SHP77 (cell line): Measurements from ENCODE around the gene EPB41L4A.
A peak's percentile ranks its signal among the peaks of the same experiment; 100 is the strongest.

ENCODE experiments used
- DNase-seq, 2 experiments: peaks; one replicate each; lab custom pipeline; 2025; lab: John Stamatoyannopoulos, UW

Gene EPB41L4A

DNA sequence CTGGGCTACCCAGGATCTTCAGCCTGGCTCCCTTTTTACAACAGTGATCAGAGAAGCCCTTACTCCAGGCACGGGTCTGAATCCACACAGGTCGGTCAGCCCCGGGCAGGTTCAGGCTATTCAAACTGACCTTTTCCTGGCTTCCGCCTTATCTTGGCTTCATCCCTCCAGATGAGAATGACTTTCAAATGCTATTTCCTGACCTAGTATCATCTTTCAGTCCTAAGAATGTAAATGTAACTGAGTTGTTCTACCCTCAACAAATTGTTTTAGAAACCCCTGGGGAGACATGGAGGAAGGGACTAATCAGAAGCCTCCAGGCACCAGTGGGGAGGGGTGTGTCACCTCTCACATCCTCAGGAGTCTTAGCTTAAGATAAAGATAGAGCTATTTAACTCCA lies 213.2 kb downstream of the EPB41L4A start:
- DNase-seq = no peak

DNA sequence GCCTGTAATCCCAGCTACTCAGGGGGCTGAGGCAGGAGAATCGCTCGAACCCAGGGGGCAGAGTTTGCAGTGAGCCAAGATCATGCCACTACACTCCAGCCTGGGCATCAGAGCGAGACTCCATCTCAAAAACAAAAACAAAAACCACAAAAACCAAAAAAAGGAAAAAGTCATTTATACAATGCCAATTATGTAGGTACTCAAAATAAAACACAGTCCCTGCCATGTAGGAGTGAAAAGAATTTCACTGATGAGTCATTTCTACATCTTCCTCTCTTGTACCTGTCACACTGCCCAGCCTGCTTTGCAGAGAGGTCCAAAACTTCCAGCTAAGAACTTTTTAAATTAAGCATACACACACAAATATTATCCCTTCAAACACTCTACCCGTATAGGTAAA lies 215.8 kb downstream of the EPB41L4A start:
- no peak for DNase-seq

DNA sequence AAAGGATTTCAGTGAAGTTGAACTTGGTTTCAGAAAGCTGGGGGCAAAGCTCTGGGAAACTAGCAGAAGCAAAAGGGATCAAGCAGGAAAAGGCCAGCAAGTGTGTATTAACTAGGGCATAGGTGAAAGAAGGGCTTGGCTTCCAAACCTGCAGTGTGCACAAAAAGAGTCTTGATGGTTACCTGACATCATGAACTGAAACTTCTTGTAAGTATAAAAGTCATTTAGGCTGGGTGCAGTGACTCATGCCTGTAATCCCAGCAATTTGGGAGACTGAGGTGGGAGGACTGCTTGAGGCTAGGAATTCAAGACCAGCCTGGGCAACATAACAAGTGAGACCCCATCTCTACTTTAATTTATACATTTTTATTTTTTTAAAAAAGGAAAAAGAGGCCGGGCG lies 216.4 kb downstream of the EPB41L4A start:
- DNase-seq = no peak

DNA sequence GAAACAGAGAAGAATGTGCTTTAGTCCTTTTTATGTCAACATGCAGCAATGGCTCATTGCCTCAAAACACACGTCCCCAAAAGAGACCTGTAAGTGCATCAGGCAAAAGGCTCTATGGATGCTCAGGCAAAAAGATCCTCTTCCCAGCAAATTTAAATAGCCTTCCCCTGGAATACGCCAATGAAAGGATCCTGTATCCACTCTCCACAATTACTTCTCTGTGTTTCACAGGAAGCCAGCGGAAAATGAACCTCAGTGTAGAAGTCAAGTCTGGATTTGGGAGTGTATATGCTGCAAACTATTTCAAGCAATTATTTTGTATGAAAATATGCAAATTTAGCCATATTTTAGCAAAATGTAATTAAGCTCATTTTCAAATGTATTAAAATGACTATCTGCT lies 217.9 kb downstream of the EPB41L4A start:
- DNase-seq = no peak

DNA sequence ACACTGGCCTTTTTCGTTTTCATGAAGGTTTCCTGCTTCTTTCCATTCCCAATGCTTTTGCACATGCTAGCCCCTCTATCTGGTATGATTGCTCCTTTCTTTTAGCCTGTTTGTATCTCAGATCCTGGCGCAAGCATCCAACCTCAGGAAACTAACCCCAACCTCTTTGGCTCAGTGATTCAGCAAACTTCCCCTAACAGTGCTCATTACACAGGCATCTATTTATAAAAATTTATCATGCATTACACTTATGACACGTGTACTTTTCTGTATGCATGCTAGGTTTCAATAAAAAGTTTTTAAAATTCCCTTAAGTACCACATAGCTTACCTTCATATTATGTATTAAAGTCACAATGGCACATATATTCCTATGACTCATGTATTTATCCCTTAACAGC lies 218.9 kb downstream of the EPB41L4A start:
- DNase-seq = no peak

DNA sequence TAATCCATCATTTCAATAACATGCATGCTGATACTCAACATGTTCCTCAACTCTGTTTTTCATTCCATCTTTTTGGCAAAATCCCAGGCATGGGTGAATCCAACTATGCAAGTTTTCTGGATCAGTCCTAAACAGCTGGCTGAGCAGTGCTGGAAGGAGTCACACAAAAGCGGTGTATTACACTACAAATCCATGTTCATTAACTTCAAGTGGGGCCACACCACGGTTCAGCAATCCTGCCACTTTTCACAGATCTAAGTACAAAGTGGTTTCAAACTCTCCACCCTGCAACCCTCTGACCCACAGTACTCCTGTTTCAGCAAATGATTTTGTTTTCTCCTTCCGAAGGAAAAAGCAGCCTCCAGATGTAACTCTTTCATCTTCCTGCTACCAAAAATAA lies 222.5 kb downstream of the EPB41L4A start:
- DNase-seq = no peak

DNA sequence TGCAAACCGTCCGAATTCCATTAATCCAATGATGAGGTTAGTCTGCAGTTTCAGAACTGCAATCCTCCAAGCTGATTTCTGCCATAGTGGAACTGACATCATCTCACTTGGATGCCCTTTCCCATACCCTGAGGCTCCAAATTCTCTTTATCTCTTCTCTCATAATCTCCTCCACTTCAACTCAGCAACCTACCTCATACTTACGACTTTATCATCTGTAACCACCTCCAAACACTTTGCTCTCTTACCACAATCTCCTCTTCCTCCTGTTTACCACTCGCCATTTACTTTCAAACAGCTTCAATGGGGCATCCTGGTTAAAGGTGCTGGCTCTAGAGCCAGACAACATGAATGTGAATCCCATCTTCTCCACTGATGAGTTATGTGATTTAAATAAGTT lies 223.2 kb downstream of the EPB41L4A start:
- no peak for DNase-seq

DNA sequence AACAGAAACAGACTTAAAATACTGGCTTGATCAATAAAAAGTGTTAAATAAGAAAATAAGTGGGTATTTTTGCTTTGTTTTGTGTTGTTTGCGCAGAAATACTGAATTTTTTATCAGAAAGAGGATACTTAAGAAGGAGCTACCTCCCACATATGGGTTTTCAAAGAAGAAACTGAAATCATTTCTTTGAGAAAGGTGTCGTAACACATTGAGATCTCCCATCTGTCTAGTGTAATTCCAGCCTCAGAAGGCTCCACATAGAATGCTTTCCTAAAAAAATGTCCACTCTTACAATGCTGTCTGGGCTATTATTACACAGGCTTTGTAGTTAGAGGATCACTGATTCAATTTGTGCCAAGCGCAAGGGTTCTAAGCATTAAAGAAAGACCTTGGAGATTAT lies 226.2 kb downstream of the EPB41L4A start:
- DNase-seq = no peak

DNA sequence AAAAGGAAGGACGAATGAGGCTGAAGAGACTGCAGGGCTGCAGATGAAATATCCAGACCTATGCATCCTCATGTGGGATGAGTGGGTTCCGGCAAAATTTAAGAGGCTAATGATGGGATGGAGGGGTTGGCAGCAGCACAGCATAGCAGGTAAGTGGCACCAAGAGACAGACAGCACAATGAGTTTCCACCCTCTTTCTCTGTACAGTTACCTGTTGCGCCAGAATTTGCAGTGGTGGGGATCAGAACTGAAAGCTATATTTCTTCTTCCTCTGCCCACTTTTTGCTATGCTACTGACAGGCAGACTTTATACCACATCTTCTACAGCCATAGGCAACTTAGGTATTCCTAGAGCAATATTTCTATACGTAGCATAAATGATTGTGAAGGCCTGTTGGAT lies 227.0 kb downstream of the EPB41L4A start:
- no peak for DNase-seq

DNA sequence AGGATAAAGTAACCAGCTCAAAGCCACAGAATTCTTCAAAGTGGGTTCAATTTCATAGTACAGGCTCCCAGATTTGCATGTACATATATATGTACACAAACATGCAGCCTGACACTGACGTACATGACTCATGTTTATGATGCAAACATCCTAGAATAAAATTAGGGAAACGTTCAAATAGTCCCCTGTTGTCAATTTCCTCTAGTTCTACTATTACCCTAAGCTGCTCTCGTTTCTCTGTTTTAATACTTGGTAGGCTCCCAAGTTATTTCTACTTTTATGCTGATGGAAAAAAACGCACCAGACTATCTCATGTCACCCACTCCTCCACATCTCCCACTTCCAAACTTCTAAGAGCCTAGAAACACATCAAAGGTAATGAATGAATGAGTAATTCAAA lies 229.7 kb downstream of the EPB41L4A start:
- no peak for DNase-seq

DNA sequence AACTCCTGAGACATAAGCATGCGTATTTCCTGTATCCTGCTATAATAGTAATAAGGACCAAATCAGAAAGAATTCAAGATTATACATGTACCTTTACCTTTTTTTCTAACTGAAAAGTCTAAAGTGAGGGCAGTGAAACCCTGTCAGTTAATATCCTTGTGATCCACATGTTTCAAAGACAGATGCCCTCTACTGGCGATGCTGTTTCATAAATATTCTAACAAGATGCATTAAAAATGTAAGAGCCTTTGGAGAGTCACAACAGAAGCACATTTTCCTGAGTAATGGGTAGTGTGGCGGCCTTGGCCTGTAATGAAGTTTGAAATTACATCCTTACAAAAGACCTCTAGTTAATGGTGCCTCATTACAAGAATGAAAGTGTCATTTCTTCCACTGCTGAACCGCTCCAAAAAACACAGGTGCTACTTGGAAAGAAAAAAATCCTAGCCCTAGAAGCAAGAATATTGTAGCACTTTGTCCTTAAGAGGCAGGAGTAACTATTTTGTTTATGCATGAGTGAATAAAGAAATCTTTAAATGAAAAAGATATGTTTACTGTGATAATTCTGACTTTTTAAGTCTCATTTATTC lies 232.6 kb downstream of the EPB41L4A start:
- DNase-seq = peak; percentile 28 to 56

DNA sequence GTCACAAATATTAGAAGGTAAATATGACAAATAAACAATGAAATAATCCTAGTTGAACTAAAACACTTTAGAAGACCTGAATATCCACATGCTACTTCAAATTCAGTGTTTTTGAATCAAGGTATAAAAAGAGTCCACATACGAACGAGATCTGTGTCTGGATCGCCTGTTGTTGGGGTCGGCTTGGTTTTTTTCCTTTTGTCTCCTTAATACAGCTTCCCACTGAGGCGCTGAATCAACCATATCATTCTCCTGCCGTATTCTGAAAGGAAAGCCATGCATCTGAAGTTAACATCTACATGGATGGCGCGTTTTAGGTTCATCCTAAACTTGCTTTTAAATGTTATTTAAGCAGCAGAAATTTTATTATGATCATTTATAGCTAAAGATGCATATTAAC lies 235.2 kb downstream of the EPB41L4A start:
- no peak for DNase-seq

DNA sequence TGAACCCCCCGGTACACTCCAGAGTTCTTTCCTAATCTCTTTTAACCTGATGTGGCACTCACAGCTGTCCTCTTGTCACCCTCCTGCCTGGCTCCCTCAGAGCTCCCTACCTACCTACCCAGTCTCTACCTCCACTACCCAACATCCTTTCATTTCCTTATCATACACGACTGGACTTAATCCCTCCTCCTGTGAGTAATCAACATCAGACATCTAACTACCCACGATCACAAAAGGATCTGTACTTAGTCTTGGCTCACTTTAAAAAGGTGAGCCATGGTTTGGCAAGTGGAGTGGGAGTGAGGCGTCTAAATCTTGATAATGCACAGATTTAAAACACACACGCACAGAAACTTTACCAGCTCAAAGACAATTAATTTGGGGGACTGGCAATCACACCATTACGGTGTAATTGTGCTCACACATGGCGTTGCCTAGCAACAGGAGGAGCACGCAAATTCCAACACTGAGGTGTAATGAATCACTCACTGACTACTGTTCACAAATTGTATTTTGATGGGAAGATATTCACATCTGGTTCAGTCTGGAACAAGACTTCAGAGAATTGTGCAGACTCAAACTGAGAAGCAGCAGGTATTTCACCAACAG lies 235.9 kb downstream of the EPB41L4A start:
- DNase-seq = no peak

DNA sequence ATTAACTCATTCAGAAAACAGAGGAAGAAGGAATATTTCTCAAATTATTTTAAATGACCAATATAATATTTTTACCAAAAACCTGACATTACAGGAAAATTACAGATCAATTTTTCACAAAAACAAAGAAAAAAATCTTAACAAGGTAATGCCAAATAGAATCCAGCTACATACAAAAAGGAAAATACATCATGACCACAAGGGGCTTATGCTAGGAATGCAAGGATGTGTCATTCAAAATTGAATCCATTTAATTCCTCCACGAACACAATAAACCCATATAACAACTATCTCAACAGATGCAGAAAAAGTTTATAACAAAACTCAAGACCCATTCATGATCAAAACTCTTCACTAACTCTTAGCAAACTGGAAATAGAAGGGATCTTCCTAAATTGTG lies 239.8 kb downstream of the EPB41L4A start:
- DNase-seq = no peak

DNA sequence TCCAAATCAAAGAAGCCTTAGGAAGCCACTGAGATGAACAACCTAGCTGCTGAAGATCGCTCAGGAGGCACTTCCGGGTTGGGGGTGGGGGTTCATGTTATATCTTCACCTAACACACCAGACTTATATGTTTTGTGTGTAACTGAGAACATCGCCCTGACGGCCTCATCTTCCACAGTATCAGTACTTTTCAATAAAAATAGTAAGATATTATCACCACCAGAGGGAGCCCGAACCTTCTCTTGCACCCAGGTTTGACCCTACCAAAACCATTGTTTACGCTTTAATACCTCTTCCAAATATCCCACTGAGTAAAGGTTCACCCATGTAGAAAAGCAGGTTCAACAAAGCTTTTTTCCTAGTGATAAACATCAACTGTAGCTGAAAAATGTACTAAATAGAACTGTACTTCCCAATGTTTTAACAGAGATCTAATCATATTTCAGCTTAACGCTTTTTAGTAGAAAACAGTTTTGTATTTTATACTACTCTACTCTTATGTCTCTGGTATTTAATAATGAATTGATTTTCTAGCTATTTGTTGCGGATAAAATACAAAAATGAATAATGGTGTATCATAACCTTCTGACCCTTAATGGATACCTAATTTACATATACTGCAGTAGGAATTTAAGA lies 244.0 kb downstream of the EPB41L4A start:
- peak; percentile 50 to 57 for DNase-seq

DNA sequence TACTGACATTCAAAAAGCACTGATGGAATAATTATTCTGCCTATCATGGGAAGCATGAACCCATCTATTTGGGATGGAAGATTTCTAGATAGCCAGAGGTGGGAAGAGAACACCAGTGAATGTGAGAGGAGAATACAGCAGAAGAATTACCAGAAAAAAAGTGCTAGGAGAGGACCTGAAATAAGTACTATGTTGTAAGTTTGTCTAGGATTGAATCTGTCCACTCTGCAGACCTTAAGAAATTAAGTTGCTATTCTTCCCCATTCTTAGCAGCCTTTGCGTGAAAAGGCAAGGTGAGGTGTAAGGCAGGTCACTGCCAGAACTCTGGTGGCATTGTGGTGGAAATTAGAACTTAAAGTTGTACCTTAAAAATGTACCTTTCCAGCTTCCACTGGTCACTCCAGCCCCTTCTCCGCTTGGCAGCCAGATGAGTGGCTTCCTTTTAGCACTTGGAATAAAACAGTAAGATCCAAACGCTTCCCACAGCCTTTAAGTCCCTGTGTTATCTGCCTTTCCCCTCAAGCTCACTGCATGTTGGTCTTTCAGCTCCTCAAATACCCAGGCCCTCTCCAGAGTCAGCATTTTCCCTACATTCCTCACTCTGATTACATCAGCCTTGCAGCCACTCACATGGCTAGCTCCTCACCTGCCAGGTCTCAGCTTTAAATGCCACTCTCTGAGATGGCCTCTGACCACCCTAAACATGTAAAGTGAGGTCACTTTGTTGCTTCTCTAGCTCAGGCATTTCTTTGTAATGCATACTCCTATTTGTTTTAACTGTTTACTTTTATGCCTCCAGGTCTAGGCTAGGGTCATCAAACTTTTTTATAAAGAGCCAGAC lies 253.0 kb downstream of the EPB41L4A start:
- DNase-seq = no peak

DNA sequence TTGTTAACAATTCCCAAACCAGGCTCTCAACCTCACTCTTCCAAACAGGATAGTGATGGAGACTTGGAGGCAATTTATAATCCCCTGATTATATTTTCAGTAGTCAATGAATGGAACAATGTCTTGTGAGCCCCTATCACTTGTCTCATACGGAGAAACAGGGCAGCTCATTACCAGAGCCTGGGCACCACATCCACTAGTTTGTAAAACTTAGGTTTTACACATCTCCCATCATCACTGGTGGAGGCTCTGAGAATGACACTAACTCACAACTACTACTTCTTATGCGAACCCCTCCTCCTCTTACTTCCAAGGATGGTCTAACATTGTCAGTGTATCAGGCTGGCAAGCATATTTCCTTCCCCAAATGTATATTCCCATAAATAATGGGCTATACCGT lies 253.7 kb downstream of the EPB41L4A start:
- DNase-seq = no peak

DNA sequence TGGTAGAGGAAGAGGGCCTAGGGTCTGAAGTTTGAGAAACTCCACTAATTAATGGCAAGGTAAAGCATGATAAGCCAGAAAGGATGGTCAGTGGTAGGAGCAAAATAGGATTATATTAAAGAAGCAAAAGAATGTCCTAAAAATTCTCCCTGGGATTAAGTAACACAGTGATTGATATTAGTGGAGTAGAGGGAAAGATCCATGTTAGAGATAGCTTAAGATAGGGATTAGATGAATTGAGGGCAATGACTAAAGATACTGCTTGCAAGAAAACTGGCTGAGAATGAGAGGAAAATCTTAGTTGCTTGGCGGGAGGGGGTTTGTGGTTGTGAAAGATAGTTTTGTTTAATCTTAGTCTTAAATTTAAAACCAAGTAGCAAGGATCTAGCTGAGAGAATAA lies 255.6 kb downstream of the EPB41L4A start:
- no peak for DNase-seq

DNA sequence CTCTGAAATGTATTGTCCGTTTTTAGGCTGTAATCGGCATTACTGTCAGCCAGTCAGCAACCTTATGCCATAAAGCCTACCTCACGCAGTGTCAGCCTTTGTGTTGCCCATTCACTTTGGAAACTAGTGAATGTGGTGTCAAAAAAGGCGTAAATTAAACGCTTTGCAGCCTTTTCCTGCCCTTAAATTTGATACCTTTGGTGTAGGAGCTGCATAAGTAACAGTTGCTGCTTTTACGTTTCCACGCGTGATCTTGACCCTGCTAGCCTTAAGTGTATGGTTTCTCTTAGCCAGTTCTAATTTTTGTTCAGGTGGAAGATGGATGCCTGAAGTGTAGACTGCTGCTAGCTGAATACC lies 257.7 kb downstream of the EPB41L4A start:
- DNase-seq = no peak

DNA sequence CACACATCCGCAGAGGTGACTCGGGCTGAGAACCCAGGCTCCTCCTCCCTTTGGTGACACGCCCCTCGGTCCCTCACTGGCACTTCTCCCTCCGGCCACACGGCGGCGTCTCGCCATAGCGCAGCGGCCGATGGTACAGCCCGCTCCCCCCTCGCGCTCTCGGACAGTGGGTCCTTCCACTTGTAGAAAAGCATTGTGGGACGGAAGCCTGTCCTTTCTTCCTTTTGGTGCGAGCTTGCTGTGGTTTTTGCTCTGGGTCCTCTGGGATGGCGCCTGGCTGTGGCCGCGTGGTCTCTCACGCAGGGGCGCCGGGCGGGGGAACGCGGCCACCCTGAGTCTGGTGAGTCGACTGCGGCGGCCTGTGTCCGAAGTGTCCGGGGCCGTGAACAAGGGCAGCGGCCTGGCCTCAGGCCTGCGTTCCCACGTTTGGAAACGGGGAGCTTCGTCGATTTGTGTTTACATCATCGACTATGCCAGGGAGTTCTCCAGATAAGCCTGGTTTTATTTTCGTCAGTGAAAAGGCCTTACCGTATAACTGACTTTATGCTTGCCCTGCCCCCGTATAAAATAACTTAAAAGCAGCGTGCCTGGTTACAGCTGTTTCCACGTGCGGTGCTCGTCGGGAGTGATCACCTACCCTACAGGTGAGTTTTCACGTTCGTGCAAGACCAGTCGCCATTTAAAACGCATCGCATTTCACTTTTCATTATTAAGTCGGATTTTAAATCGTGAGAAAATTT lies 258.3 kb downstream of the EPB41L4A start:
- peak; percentile 51 to 62 for DNase-seq

DNA sequence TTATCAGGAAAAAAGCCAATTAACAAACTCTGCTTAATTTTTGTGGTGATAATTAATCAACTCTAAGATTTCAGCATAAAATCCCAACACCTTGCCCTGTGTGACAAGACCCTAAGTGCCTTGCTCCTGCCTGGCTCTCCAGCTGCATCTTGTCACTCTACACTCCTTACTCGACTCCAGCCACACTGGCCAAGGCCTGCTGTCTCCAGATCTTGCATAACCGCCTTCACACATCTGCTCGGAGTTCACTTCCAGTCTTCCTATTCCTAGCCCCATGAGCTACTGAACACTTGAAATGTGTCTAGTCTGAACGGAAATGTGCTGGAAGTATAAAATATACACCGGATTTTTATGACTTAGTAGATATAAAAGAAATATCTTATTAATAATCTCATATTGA lies 259.6 kb downstream of the EPB41L4A start:
- DNase-seq = no peak

DNA sequence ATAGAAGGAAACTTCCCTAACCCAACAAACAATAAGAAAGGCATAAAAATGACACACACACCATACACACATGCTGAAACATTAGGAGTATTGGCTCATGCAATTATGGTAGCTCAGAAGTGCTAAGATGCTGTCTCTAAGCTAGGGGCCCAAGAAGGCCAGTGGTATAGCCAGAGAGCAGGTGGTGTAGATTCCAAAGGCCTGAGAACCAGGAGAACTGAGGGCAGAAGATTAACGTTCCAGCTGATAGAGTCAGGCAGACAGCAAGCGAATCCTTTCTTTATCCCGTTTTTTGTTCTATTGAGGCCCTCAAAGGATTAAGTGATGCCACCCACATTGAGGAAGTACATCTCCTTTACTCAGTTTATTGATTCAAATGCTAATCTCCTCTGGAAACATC lies 262.9 kb downstream of the EPB41L4A start:
- DNase-seq = no peak
